OCI-LY1 (cell line): Measurements from ENCODE around the gene ARHGAP22.

Experiments
- H2AFZ ChIP-seq: fragments of 200-600 bp; sonication (generic), shearing (Covaris generic); 2 replicates; pipeline ENCODE4 v1.6.0; 2014; ENCODE audit warnings: antibody characterized with exemption, mild to moderate bottlenecking, low read length
- H3F3A ChIP-seq: fragments of 200-600 bp; sonication (generic), shearing (Covaris generic); 2 replicates; pipeline ENCODE4 v1.6.0; 2014; ENCODE audit warnings: mild to moderate bottlenecking, antibody characterized with exemption, low read length, moderate library complexity; ENCODE audit not compliant: insufficient read depth
- H3K27ac ChIP-seq: fragments of 200-600 bp; sonication (generic); 2 replicates; pipeline ENCODE4 v1.5.1; 2014; ENCODE audit warnings: low read length, mixed run types, mild to moderate bottlenecking, low read depth; ENCODE audit not compliant: poor library complexity, severe bottlenecking
- H3K27me3 ChIP-seq: fragments of 200-600 bp; sonication (generic); 2 replicates; pipeline ENCODE4 v1.6.0; 2014; ENCODE audit warnings: antibody characterized with exemption, mild to moderate bottlenecking, low read length, moderate library complexity; ENCODE audit not compliant: insufficient read depth
- H3K36me3 ChIP-seq: fragments of 200-600 bp; sonication (generic); 2 replicates; pipeline ENCODE4 v1.6.1; 2014; ENCODE audit warnings: mild to moderate bottlenecking, antibody characterized with exemption, low read length, moderate library complexity, mixed read lengths; ENCODE audit not compliant: insufficient read depth
- H3K4me1 ChIP-seq: fragments of 200-600 bp; sonication (generic); 2 replicates; pipeline ENCODE4 v1.5.1; 2014; ENCODE audit warnings: mild to moderate bottlenecking, low read length, moderate library complexity; ENCODE audit not compliant: insufficient read depth, severe bottlenecking
- H3K4me2 ChIP-seq: fragments of 200-600 bp; sonication (generic), shearing (Covaris generic); 2 replicates; pipeline ENCODE4 v1.6.1; 2014; ENCODE audit warnings: low read length
- H3K4me3 ChIP-seq: fragments of 200-600 bp; sonication (generic); 2 replicates; pipeline ENCODE4 v1.5.1; 2014; ENCODE audit warnings: low read length, low read depth, mild to moderate bottlenecking, mixed read lengths; ENCODE audit not compliant: poor library complexity, severe bottlenecking
- H3K79me2 ChIP-seq: fragments of 200-600 bp; shearing (Covaris generic); 2 replicates; pipeline ENCODE4 v1.6.1; 2016; ENCODE audit warnings: mixed run types, low read length, mixed read lengths; ENCODE audit not compliant: insufficient read depth
- H3K9ac ChIP-seq: fragments of 200-600 bp; sonication (generic), shearing (Covaris generic); 2 replicates; pipeline ENCODE4 v1.6.1; 2014; ENCODE audit warnings: mild to moderate bottlenecking, low read length, mixed read lengths
- H3K9me2 ChIP-seq: fragments of 200-600 bp; sonication (generic), shearing (Covaris generic); 2 replicates; pipeline ENCODE4 v1.6.1; 2014; ENCODE audit warnings: low read depth, mild to moderate bottlenecking, low read length, mixed read lengths
- H3K9me3 ChIP-seq: fragments of 200-600 bp; shearing (Covaris generic); 2 replicates; pipeline ENCODE4 v1.6.1; 2014; ENCODE audit warnings: low read length, mixed read lengths
- H4K20me1 ChIP-seq: fragments of 200-600 bp; sonication (generic), shearing (Covaris generic); 2 replicates; pipeline ENCODE4 v1.6.0; 2016; ENCODE audit warnings: mild to moderate bottlenecking, low read length; ENCODE audit not compliant: insufficient read depth
- EZH2 ChIP-seq: fragments of 200-600 bp; sonication (generic), shearing (Covaris generic); IDR thresholded peaks from 2 replicates; pipeline ENCODE4 v1.8.0; 2017; ENCODE audit warnings: borderline replicate concordance, mixed run types, mild to moderate bottlenecking, antibody characterized with exemption, low read length, moderate library complexity, mixed read lengths
- TF ChIP-seq, protein P1 (sequence below): fragments of 200-600 bp; sonication (generic), shearing (Covaris generic); IDR thresholded peaks from 2 replicates; pipeline ENCODE4 v1.5.1; 2017; ENCODE audit warnings: mild to moderate bottlenecking, antibody characterized with exemption, low read length, moderate library complexity, mixed read lengths

The ARHGAP22 gene

DNA sequence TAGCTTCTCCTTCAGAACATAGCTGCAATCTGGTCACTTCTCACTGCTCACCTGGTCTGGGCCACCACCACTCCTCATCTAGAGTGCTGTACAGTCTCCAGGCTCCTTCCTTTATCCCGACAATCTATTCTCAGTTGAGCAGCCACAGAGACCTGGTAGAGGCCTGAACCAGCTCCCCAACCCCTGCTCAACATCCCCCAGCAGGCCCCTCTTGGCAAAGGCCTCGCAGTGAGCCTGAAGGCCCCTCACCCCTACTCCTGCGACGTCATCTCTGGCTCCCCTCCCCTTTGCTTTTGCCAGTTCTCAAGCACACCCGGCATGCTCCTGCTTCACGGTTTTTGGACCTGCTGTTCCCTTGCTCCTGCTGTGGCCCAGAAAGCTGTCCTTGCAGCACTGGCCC, 113.9 kb downstream of the ARHGAP22 start:
- Histone ChIP-seq H3K9ac (no peak overlapping the region), H3K4me3 (no peak overlapping the region), H3K27ac (no peak overlapping the region), H4K20me1 (no peaks in the 10 kb centered on the region; the same call in 1 of the 2 replicates), H2AFZ (no peak overlapping the region), H3K36me3 (no peaks in the 10 kb centered on the region), H3K27me3 (peaks cover 4% of the 10 kb centered on the region; the same call in 1 of the 2 replicates), H3K9me2 (no peaks in the 10 kb centered on the region), H3F3A (no peaks in the 10 kb centered on the region), H3K4me1 (no peaks in the 10 kb centered on the region), H3K79me2 (no peaks in the 10 kb centered on the region), H3K4me2 (no peak overlapping the region), H3K9me3 (no peaks in the 10 kb centered on the region)
- no peak for TF ChIP-seq EZH2
- TF ChIP-seq, protein P1, sequence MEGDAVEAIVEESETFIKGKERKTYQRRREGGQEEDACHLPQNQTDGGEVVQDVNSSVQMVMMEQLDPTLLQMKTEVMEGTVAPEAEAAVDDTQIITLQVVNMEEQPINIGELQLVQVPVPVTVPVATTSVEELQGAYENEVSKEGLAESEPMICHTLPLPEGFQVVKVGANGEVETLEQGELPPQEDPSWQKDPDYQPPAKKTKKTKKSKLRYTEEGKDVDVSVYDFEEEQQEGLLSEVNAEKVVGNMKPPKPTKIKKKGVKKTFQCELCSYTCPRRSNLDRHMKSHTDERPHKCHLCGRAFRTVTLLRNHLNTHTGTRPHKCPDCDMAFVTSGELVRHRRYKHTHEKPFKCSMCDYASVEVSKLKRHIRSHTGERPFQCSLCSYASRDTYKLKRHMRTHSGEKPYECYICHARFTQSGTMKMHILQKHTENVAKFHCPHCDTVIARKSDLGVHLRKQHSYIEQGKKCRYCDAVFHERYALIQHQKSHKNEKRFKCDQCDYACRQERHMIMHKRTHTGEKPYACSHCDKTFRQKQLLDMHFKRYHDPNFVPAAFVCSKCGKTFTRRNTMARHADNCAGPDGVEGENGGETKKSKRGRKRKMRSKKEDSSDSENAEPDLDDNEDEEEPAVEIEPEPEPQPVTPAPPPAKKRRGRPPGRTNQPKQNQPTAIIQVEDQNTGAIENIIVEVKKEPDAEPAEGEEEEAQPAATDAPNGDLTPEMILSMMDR = no peak

DNA sequence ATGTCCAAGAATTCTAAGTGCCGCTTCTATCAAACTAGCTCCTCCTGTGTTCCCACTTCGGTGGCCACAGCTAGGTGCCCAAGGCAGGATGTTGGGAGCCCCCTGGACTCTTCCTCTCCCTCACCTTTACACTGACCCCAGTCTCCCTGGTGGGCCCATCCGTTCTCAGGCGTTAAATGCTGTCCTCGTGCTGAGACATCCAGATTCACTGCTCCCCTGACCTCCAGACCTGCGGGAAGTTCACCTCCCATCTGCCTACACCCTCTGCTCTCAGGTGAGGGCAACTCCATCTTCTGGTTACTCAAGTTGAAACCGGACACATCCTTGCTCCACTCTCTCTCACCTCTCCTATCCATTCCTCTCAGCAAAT, 114.3 kb downstream of the ARHGAP22 start:
- H3K9me2 ChIP-seq = no peaks in the 10 kb centered on the region
- H3K9me3 ChIP-seq = no peaks in the 10 kb centered on the region
- H3K4me3 ChIP-seq = no peak overlapping the region
- H3K79me2 ChIP-seq = no peaks in the 10 kb centered on the region
- H3K4me1 ChIP-seq = no peaks in the 10 kb centered on the region
- TF ChIP-seq EZH2 = no peak
- TF ChIP-seq, protein P1 = no peak
- no peak overlapping the region for H3K4me2 ChIP-seq
- no peak overlapping the region for H3K9ac ChIP-seq
- no peaks in the 10 kb centered on the region for H3F3A ChIP-seq
- H3K36me3 ChIP-seq = no peaks in the 10 kb centered on the region
- no peaks in the 10 kb centered on the region; the same call in 1 of the 2 replicates for H4K20me1 ChIP-seq
- peaks cover 4% of the 10 kb centered on the region; the same call in 1 of the 2 replicates for H3K27me3 ChIP-seq
- H2AFZ ChIP-seq = no peak overlapping the region
- no peak overlapping the region for H3K27ac ChIP-seq

DNA sequence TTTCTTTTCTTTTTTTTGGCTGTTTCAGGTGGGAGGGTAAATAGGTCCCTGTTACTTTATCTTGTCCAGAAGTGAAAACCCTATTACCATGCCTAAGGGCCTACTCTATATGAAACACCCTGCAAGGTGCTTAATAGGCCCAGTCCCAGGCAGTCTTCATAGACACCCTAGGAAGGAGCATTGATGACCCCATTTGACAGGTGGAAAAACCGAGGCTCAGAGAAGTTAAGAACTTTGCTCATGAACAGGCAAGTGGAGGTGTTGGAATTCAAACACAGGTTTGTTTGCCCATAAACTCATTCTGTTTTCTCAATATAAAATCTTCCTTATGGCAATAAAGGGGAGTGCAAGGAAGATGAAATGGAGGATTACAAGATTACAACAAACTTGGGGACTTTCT, 115.8 kb downstream of the ARHGAP22 start:
- no peaks in the 10 kb centered on the region for H3K9me3 ChIP-seq
- peaks cover 4% of the 10 kb centered on the region; the same call in 1 of the 2 replicates for H3K27me3 ChIP-seq

More for the DNA sequence above, 115.8 kb downstream of the ARHGAP22 start:
- H4K20me1 ChIP-seq = no peaks in the 10 kb centered on the region; the same call in 1 of the 2 replicates
- H2AFZ ChIP-seq = no peak overlapping the region
- no peaks in the 10 kb centered on the region for H3K9me2 ChIP-seq
- no peaks in the 10 kb centered on the region for H3K79me2 ChIP-seq
- H3K4me2 ChIP-seq = no peak overlapping the region
- no peak overlapping the region for H3K4me3 ChIP-seq
- no peaks in the 10 kb centered on the region for H3K4me1 ChIP-seq
- TF ChIP-seq, protein P1 = no peak
- TF ChIP-seq EZH2 = no peak
- no peak overlapping the region for H3K27ac ChIP-seq
- no peaks in the 10 kb centered on the region for H3K36me3 ChIP-seq
- H3F3A ChIP-seq = no peaks in the 10 kb centered on the region
- no peak overlapping the region for H3K9ac ChIP-seq
